Lower leg skin (tissue), 4 donors: Measurements from ENCODE around the gene NFIA. TPM values are rescaled to one million over a fixed set of nuclear protein-coding genes. Genes with fewer than 3 reads are reported as not detected.

Experiments used
- DNase-seq, 2 donors: peaks; one replicate each; pipeline ENCODE4 v3.0.0-alpha.2; 2019; ENCODE audit warnings: low spot score in 2 of 2
- H3K4me3 ChIP-seq: fragments of 200-600 bp; sonication (generic); 2 replicates; pipeline ENCODE4 v1.5.1; 2017; ENCODE audit warnings: mild to moderate bottlenecking, low read depth; ENCODE audit not compliant: poor library complexity, severe bottlenecking
- POLR2A ChIP-seq, 2 donors: fragments of 450-650 bp; IDR thresholded peaks; one replicate each; pipeline ENCODE4 v1.6.1; 2016 to 2017; ENCODE audit warnings: antibody characterized with exemption in 2 of 2, mild to moderate bottlenecking in 1 of 2, moderate library complexity in 1 of 2
- WGBS, 2 donors: methylation state at CpG; one replicate each; pipeline ENCODE4 v1.1.5; 2018; 5-methylcytosine and 5-hydroxymethylcytosine counted together
- intact Hi-C: fragments of 100-400 bp; cut with DNase I; formaldehyde crosslinking; loops from one replicate; pipeline ENCODE4 v1.15.0; 2023; ENCODE audit warnings: low total_unique reads
- total RNA-seq, 4 donors: library from RNA; depleted of rRNA; stranded (reverse); fragments of >200 nt; gene quantifications; one replicate each; pipeline ENCODE4 v1.1.0, GENCODE V29; 2016
- TF ChIP-seq, protein P1 (sequence below), 3 donors: fragments of 450-650 bp; IDR thresholded peaks; one replicate each; pipeline ENCODE4 v1.5.1; 2016; ENCODE audit warnings: antibody characterized with exemption in 3 of 3, mild to moderate bottlenecking in 3 of 3, moderate library complexity in 2 of 3

Gene NFIA
- total RNA-seq, 4 donors from 2014 or later = 26.0 to 32.5 (median 30.3) TPM

DNA sequence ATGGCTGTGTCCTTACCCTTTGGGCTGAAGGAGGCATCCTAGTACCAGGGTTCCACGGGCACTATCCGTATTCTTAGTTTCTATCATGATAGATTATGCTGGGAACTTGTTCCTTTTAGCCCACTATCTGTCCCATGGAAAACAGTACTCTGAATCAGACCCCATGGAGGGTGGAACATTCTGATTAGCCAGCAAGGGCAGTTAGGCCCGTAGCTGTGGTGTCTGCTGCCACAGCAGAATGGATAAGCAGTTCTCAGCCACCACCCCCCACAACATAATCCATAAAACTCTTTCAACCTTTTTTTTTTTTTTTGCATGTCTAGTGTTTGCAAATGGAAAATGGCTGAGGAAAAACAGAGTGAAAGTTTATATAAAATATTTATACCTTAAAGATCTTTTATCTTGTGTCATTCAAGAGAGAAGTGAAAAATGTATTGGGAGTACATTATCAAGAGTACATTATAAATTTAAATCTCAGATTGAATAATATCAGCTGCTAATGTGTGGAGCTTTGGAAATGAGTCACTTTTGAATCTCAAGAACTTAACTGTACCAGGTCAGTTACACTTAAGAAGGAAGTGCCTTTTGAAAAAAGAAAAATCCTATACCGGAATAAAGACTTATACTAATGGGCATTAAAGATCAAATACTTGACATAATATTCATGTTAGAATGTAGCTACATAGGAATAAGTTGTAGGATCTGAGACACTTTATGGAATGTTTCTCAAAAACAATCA lies 80.3 kb downstream of the NFIA start:
- intact Hi-C loops = no loop called here
- WGBS, 2 donors = 89 to 95% methylated on average over 4 of the region's 4 CpGs
- DNase-seq = no peak
- no peak for TF ChIP-seq POLR2A (IDR thresholded peaks at IDR 0.05)
- TF ChIP-seq, protein P1, sequence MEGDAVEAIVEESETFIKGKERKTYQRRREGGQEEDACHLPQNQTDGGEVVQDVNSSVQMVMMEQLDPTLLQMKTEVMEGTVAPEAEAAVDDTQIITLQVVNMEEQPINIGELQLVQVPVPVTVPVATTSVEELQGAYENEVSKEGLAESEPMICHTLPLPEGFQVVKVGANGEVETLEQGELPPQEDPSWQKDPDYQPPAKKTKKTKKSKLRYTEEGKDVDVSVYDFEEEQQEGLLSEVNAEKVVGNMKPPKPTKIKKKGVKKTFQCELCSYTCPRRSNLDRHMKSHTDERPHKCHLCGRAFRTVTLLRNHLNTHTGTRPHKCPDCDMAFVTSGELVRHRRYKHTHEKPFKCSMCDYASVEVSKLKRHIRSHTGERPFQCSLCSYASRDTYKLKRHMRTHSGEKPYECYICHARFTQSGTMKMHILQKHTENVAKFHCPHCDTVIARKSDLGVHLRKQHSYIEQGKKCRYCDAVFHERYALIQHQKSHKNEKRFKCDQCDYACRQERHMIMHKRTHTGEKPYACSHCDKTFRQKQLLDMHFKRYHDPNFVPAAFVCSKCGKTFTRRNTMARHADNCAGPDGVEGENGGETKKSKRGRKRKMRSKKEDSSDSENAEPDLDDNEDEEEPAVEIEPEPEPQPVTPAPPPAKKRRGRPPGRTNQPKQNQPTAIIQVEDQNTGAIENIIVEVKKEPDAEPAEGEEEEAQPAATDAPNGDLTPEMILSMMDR (IDR thresholded peaks at IDR 0.05) = no peak
- H3K4me3 ChIP-seq = no peak overlapping the region

DNA sequence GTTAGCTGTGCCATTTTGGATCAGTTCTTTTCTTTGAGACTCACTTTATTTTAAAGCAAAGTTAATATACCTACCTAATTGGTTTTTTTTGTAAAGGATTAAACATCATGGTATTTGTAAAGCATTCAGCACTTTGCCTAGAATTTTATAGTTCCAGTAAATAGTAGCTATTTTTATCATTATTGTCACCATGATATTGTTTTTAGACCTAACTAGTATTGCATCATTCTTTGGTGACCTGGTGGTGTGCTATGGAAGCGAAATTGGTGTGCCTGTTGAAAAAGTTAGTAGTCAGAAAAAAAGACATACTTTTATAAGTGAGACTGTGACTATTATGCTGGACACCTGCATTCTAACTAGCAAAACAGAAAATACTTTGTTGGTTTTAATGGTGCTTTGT lies 81.0 kb downstream of the NFIA start:
- intact Hi-C loops = no loop called here
- TF ChIP-seq, protein P1 (IDR thresholded peaks at IDR 0.05) = no peak
- TF ChIP-seq POLR2A (IDR thresholded peaks at IDR 0.05) = no peak
- WGBS, 2 donors = 96 to 98% methylated on average over 1 of the region's 1 CpG
- no peak overlapping the region for H3K4me3 ChIP-seq
- no peak for DNase-seq

DNA sequence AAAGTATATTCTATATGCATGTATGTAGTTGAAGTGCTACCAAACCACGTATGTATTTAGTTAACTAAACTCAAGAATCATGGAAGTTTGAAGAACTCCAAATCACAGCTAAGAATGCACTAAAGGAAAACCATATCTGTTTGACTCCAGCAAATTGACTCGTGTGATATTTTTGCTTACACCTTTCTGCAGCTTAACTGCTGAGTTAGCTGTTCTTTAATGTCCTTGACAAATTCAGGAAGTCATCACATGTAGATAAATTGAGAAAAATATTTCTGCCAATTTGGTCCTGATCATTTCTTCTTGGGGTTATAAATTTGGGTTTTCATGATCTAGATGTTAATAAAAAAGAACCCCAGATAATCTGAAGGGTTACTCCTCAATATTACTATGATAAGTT lies 83.0 kb downstream of the NFIA start:
- WGBS, 2 donors = 83% methylated on average over 2 of the region's 2 CpGs
- TF ChIP-seq POLR2A (IDR thresholded peaks at IDR 0.05) = no peak
- TF ChIP-seq, protein P1 (IDR thresholded peaks at IDR 0.05) = no peak
- intact Hi-C loops = no loop called here

DNA sequence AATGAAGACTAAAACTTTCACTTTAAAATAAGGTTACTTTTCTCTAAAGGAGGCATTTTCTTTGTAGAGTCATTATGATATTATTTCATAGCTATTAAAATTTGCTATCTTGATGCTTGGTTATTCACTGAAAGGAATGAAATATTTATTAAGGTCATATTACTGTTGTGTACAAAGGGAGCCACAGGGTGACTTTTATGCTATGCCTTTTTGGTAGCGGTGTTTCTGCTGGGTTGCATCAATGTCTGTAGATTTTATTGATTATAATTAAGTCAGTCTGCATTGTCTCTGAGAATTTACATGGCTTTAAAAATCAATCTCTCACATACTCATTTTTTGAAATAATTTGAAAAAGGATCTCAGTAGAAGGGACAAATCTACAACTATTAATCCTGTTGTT lies 84.9 kb downstream of the NFIA start:
- H3K4me3 ChIP-seq = no peak overlapping the region
- intact Hi-C loops = no loop called here
- TF ChIP-seq, protein P1 (IDR thresholded peaks at IDR 0.05) = no peak
- TF ChIP-seq POLR2A (IDR thresholded peaks at IDR 0.05) = no peak
- DNase-seq = no peak
- 85 to 88% methylated on average over 1 of the region's 1 CpG for WGBS, 2 donors

More for the DNA sequence above, 83.0 kb downstream of the NFIA start:
- no peak for DNase-seq
- H3K4me3 ChIP-seq = no peak overlapping the region

DNA sequence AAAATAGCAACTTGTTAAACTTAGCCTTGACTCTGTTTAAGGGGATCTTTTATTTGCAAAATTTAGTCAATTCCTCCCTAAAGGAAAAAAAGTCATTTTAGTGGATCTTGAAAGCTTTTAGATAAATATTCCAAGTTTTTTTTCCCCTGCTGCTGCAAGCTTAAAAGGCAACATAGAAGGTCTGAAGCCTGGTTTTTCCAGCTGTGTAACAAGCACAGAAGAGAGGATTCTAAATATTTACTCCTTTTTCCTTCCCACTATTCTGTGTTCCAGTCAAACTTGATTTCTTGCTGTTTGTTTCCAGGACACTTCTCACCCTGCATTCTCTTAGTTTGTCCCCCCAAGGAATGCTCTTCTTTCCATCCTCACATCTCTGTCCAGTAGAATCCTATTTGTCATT lies 86.7 kb downstream of the NFIA start:
- DNase-seq = no peak
- H3K4me3 ChIP-seq = no peak overlapping the region
- no peak for TF ChIP-seq POLR2A (IDR thresholded peaks at IDR 0.05)
- TF ChIP-seq, protein P1 (IDR thresholded peaks at IDR 0.05) = no peak
- intact Hi-C loops = no loop called here

DNA sequence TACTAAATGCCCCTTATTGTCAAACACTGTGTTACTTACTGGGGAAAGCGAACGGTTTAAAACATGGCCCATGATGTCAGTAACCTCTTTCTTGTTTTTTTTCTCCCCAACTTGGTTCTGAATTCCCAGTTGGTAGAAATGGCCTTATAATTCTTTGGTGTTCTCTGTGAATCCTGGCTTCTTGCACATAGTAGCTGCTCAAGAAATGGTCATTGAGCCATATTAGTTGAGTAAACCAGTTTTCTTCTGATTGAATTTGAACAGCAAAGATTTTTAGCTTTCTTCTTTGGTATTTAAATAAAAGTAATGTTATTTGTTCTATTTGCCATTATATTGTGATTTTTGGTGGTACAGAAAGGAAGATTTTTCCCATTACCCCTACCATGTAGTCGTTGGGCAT lies 87.3 kb downstream of the NFIA start:
- TF ChIP-seq POLR2A (IDR thresholded peaks at IDR 0.05) = no peak
- TF ChIP-seq, protein P1 (IDR thresholded peaks at IDR 0.05) = no peak
- H3K4me3 ChIP-seq = no peak overlapping the region
- intact Hi-C loops = no loop called here
- DNase-seq = no peak
- 92 to 93% methylated on average over 3 of the region's 3 CpGs for WGBS, 2 donors
